Activated naive CD8-positive, alpha-beta T cell treated with anti-CD3 and anti-CD28 coated beads, Interleukin-2, amount 50 U/mL, for 24 hours (primary cell): ENCODE data around the gene CHAC2.
"Not testable (repeated sequence)": the region's sequence is repeated elsewhere in the genome, so short reads cannot be mapped to it uniquely, and the experiment has no call there.

ENCODE experiments used
- ATAC-seq: fragments of 150-1000 bp; cut with Tn5 transposase; one replicate; pipeline ENCODE4 v1.10.0; 2021
- DNase-seq: peaks from one replicate; pipeline ENCODE4 v3.0.0; 2021
- H3K27ac Mint-ChIP-seq: one replicate; pipeline ENCODE4 v1.8.0; 2021; ENCODE audit warnings: mild to moderate bottlenecking, mixed read lengths
- H3K27me3 Mint-ChIP-seq: one replicate; pipeline ENCODE4 v1.8.0; 2021; ENCODE audit warnings: mixed read lengths
- H3K36me3 Mint-ChIP-seq: one replicate; pipeline ENCODE4 v1.8.0; 2021; ENCODE audit warnings: low read depth, mixed read lengths
- H3K4me1 Mint-ChIP-seq: one replicate; pipeline ENCODE4 v1.8.0; 2021; ENCODE audit warnings: mixed read lengths
- H3K4me3 Mint-ChIP-seq: one replicate; pipeline ENCODE4 v1.8.0; 2021; ENCODE audit warnings: mild to moderate bottlenecking, moderate library complexity, mixed read lengths
- H3K9me3 Mint-ChIP-seq: one replicate; pipeline ENCODE4 v1.8.0; 2021; ENCODE audit warnings: mixed read lengths

The CHAC2 gene

GRCh38 chr2:53787614-53788289 is 20.1 kb downstream of the CHAC2 start:
- peaks cover 54% of the 10 kb centered on the region for H3K4me1 Mint-ChIP-seq
- H3K27ac Mint-ChIP-seq: peak overlapping the region; percentile 95
- H3K27me3 Mint-ChIP-seq: no peaks in the 10 kb centered on the region
- no peaks in the 10 kb centered on the region for H3K9me3 Mint-ChIP-seq
- H3K36me3 Mint-ChIP-seq: peaks cover 2% of the 10 kb centered on the region
- DNase-seq (no peak), ATAC-seq (peak; percentile 58)
- peak overlapping the region; percentile 95 for H3K4me3 Mint-ChIP-seq

- Mint-ChIP-seq H3K36me3 (peaks cover 8% of the 10 kb centered on the region), H3K9me3 (no peaks in the 10 kb centered on the region), H3K27ac (no peak overlapping the region), H3K4me3 (no peak overlapping the region), H3K27me3 (no peaks in the 10 kb centered on the region), H3K4me1 (peaks cover 16% of the 10 kb centered on the region)
- DNase-seq (no peak), ATAC-seq (no peak)
Observed at GRCh38 chr2:53793261-53793660, 25.7 kb downstream of the CHAC2 start.

GRCh38 chr2:53793821-53794220 is 26.2 kb downstream of the CHAC2 start:
- H3K4me3 Mint-ChIP-seq: no peak overlapping the region
- H3K27me3 Mint-ChIP-seq: no peaks in the 10 kb centered on the region
- H3K4me1 Mint-ChIP-seq: peaks cover 10% of the 10 kb centered on the region
- no peak for ATAC-seq
- H3K36me3 Mint-ChIP-seq: peaks cover 9% of the 10 kb centered on the region
- no peak overlapping the region for H3K27ac Mint-ChIP-seq
- DNase-seq: no peak
- H3K9me3 Mint-ChIP-seq: no peaks in the 10 kb centered on the region

GRCh38 chr2:53801547-53801946 is 33.9 kb downstream of the CHAC2 start:
- Mint-ChIP-seq H3K4me1 (no peaks in the 10 kb centered on the region), H3K9me3 (no peaks in the 10 kb centered on the region), H3K36me3 (peaks cover 19% of the 10 kb centered on the region), H3K27me3 (no peaks in the 10 kb centered on the region), H3K4me3 (no peak overlapping the region), H3K27ac (no peak overlapping the region)
- no peak for ATAC-seq
- no peak for DNase-seq

- Mint-ChIP-seq H3K27ac (no peak overlapping the region), H3K4me3 (no peak overlapping the region), H3K27me3 (no peaks in the 10 kb centered on the region), H3K4me1 (no peaks in the 10 kb centered on the region), H3K36me3 (peaks cover 22% of the 10 kb centered on the region), H3K9me3 (no peaks in the 10 kb centered on the region)
- DNase-seq: no peak
- no peak for ATAC-seq
Observed at GRCh38 chr2:53802617-53803151, 35.1 kb downstream of the CHAC2 start.

GRCh38 chr2:53811601-53812000 is 44.0 kb downstream of the CHAC2 start:
- ATAC-seq (no peak), DNase-seq (no peak)
- no peaks in the 10 kb centered on the region for H3K27me3 Mint-ChIP-seq
- H3K9me3 Mint-ChIP-seq: no peaks in the 10 kb centered on the region
- H3K4me3 Mint-ChIP-seq: no peak overlapping the region
- no peaks in the 10 kb centered on the region for H3K4me1 Mint-ChIP-seq
- H3K27ac Mint-ChIP-seq: no peak overlapping the region
- H3K36me3 Mint-ChIP-seq: peaks cover 29% of the 10 kb centered on the region

GRCh38 chr2:53813151-53813550 is 45.5 kb downstream of the CHAC2 start:
- Mint-ChIP-seq H3K27me3 (no peaks in the 10 kb centered on the region), H3K36me3 (peaks cover 33% of the 10 kb centered on the region), H3K27ac (no peak overlapping the region), H3K9me3 (no peaks in the 10 kb centered on the region), H3K4me3 (no peak overlapping the region), H3K4me1 (no peaks in the 10 kb centered on the region)
- ATAC-seq (no peak), DNase-seq (no peak)

GRCh38 chr2:53818854-53819435 is 51.3 kb downstream of the CHAC2 start:
- no peak overlapping the region for H3K27ac Mint-ChIP-seq

GRCh38 chr2:53819634-53820033 is 52.0 kb downstream of the CHAC2 start:
- no peak for DNase-seq
- peaks cover 25% of the 10 kb centered on the region for H3K36me3 Mint-ChIP-seq
- no peaks in the 10 kb centered on the region for H3K27me3 Mint-ChIP-seq
- H3K4me3 Mint-ChIP-seq: no peak overlapping the region
- no peak overlapping the region for H3K27ac Mint-ChIP-seq
- no peaks in the 10 kb centered on the region for H3K9me3 Mint-ChIP-seq
- no peak for ATAC-seq
- no peaks in the 10 kb centered on the region for H3K4me1 Mint-ChIP-seq

More at GRCh38 chr2:53818854-53819435, 51.3 kb downstream of the CHAC2 start:
- no peak for ATAC-seq
- H3K4me3 Mint-ChIP-seq: no peak overlapping the region
- no peaks in the 10 kb centered on the region for H3K27me3 Mint-ChIP-seq
- no peak for DNase-seq
- no peaks in the 10 kb centered on the region for H3K4me1 Mint-ChIP-seq
- H3K9me3 Mint-ChIP-seq: no peaks in the 10 kb centered on the region
- peaks cover 25% of the 10 kb centered on the region for H3K36me3 Mint-ChIP-seq

GRCh38 chr2:53820048-53820447 is 52.4 kb downstream of the CHAC2 start:
- no peak for DNase-seq
- no peak overlapping the region for H3K4me3 Mint-ChIP-seq
- no peak overlapping the region for H3K27ac Mint-ChIP-seq
- H3K4me1 Mint-ChIP-seq: no peaks in the 10 kb centered on the region
- peaks cover 23% of the 10 kb centered on the region for H3K36me3 Mint-ChIP-seq
- no peak for ATAC-seq
- H3K27me3 Mint-ChIP-seq: no peaks in the 10 kb centered on the region
- H3K9me3 Mint-ChIP-seq: no peaks in the 10 kb centered on the region

- ATAC-seq: no peak
- Mint-ChIP-seq H3K9me3 (no peaks in the 10 kb centered on the region), H3K36me3 (peaks cover 18% of the 10 kb centered on the region), H3K4me1 (no peaks in the 10 kb centered on the region), H3K27ac (no peak overlapping the region), H3K4me3 (no peak overlapping the region), H3K27me3 (no peaks in the 10 kb centered on the region)
- DNase-seq: no peak
Observed at GRCh38 chr2:53820711-53821110, 53.1 kb downstream of the CHAC2 start.

GRCh38 chr2:53821810-53822209 is 54.2 kb downstream of the CHAC2 start:
- DNase-seq (no peak), ATAC-seq (no peak)
- no peak overlapping the region for H3K27ac Mint-ChIP-seq
- no peaks in the 10 kb centered on the region for H3K27me3 Mint-ChIP-seq
- H3K36me3 Mint-ChIP-seq: peaks cover 13% of the 10 kb centered on the region
- no peaks in the 10 kb centered on the region for H3K9me3 Mint-ChIP-seq
- H3K4me3 Mint-ChIP-seq: no peak overlapping the region
- H3K4me1 Mint-ChIP-seq: no peaks in the 10 kb centered on the region

GRCh38 chr2:53823639-53824038 is 56.0 kb downstream of the CHAC2 start:
- not testable (repeated sequence) for H3K4me1 Mint-ChIP-seq, H3K27me3 Mint-ChIP-seq, H3K4me3 Mint-ChIP-seq, H3K36me3 Mint-ChIP-seq, H3K27ac Mint-ChIP-seq, H3K9me3 Mint-ChIP-seq, ATAC-seq
- peak; percentile 7 for DNase-seq
